Trophoblast cell (in vitro differentiated cells and primary cell): ENCODE measurements around the gene GDPD5.
A peak's percentile ranks its signal among the peaks of the same experiment; 100 is the strongest.

Experiments
- DNase-seq, 2 donors: peaks; one replicate each; pipeline ENCODE4 v3.0.0-alpha.2; 2016
- H2AFZ ChIP-seq: 2 replicates; pipeline ENCODE4 v1.6.1; 2013; ENCODE audit warnings: low read length, moderate library complexity, mild to moderate bottlenecking; ENCODE audit not compliant: insufficient read depth, poor library complexity
- H2AK5ac ChIP-seq: 2 replicates; pipeline ENCODE4 v1.6.1; 2013; ENCODE audit warnings: mild to moderate bottlenecking, low read length
- H2BK120ac ChIP-seq: 2 replicates; pipeline ENCODE4 v1.6.1; 2013; ENCODE audit warnings: low read length, mild to moderate bottlenecking, moderate library complexity; ENCODE audit not compliant: insufficient read depth, poor library complexity
- H2BK12ac ChIP-seq: 2 replicates; pipeline ENCODE4 v1.6.1; 2013; ENCODE audit warnings: mild to moderate bottlenecking, low read length, moderate library complexity
- H2BK5ac ChIP-seq: 2 replicates; pipeline ENCODE4 v1.6.1; 2013; ENCODE audit warnings: low read length, low read depth, moderate library complexity, mild to moderate bottlenecking; ENCODE audit not compliant: poor library complexity
- H3K14ac ChIP-seq: 2 replicates; pipeline ENCODE4 v1.6.1; 2013; ENCODE audit warnings: mild to moderate bottlenecking, low read length
- H3K18ac ChIP-seq: 2 replicates; pipeline ENCODE4 v1.6.1; 2013; ENCODE audit warnings: mild to moderate bottlenecking, low read length
- H3K23ac ChIP-seq: 2 replicates; pipeline ENCODE4 v1.6.1; 2013; ENCODE audit warnings: low read length
- H3K27ac ChIP-seq: 2 replicates; pipeline ENCODE4 v1.5.1; 2013; ENCODE audit warnings: low read depth, mild to moderate bottlenecking, inconsistent platforms, low read length, moderate library complexity
- H3K27me3 ChIP-seq: 2 replicates; pipeline ENCODE4 v1.6.1; 2013; ENCODE audit warnings: inconsistent platforms, mild to moderate bottlenecking, low read length, moderate library complexity; ENCODE audit not compliant: insufficient read depth
- H3K36me3 ChIP-seq, 2 experiments: 1 replicate in 1 of 2; 2 replicates in 1 of 2; pipeline ENCODE4 v1.6.1; 2013; ENCODE audit warnings: low read length in 2 of 2, mild to moderate bottlenecking in 2 of 2, moderate library complexity in 1 of 2; ENCODE audit not compliant: insufficient read depth in 2 of 2, control insufficient read depth in 1 of 2
- H3K4ac ChIP-seq: 2 replicates; pipeline ENCODE4 v1.6.1; 2013; ENCODE audit warnings: low read depth, mild to moderate bottlenecking, low read length, moderate library complexity
- H3K4me1 ChIP-seq, 2 experiments: 1 replicate in 1 of 2; 2 replicates in 1 of 2; pipeline ENCODE4 v1.6.1; 2013; ENCODE audit warnings: low read length in 2 of 2, mild to moderate bottlenecking in 2 of 2, moderate library complexity in 1 of 2; ENCODE audit not compliant: insufficient read depth in 2 of 2, control insufficient read depth in 1 of 2
- H3K4me2 ChIP-seq: 2 replicates; pipeline ENCODE4 v1.6.1; 2013; ENCODE audit warnings: inconsistent platforms, mild to moderate bottlenecking, low read length, moderate library complexity
- H3K4me3 ChIP-seq: 2 replicates; pipeline ENCODE4 v1.5.1; 2013; ENCODE audit warnings: mild to moderate bottlenecking, low read depth, low read length, inconsistent platforms
- H3K79me1 ChIP-seq: one replicate; pipeline ENCODE4 v1.6.1; 2013; ENCODE audit warnings: low read length
- H3K79me2 ChIP-seq: 2 replicates; pipeline ENCODE4 v1.6.1; 2013; ENCODE audit warnings: low read length, mild to moderate bottlenecking; ENCODE audit not compliant: control insufficient read depth, insufficient read depth, poor library complexity
- H3K9ac ChIP-seq: 2 replicates; pipeline ENCODE4 v1.6.1; 2013; ENCODE audit warnings: mild to moderate bottlenecking, low read length
- H3K9me3 ChIP-seq: 2 replicates; pipeline ENCODE4 v1.6.1; 2013; ENCODE audit warnings: low read depth, mild to moderate bottlenecking, control low read depth, inconsistent platforms, low read length; ENCODE audit not compliant: insufficient read depth
- H4K12ac ChIP-seq: 2 replicates; pipeline ENCODE4 v1.6.1; 2013; ENCODE audit warnings: low read depth, mild to moderate bottlenecking, low read length, moderate library complexity
- H4K8ac ChIP-seq: 2 replicates; pipeline ENCODE4 v1.6.1; 2013; ENCODE audit warnings: low read depth, mild to moderate bottlenecking, low read length, moderate library complexity
- H4K91ac ChIP-seq: one replicate; pipeline ENCODE4 v1.6.1; 2013; ENCODE audit warnings: low read depth, mild to moderate bottlenecking, low read length, moderate library complexity
- WGBS: extraction: QIAGEN DNeasy Blood & Tissue Kit; methylation state at CpG from one replicate; pipeline ENCODE4 v1.1.7; 2013; ENCODE audit warnings: missing lambda C conversion rate; ENCODE audit not compliant: insufficient read length, insufficient coverage; ENCODE audit errors: extremely low coverage; 5-methylcytosine and 5-hydroxymethylcytosine counted together

Gene GDPD5

GRCh38 chr11:75549370-75549958, 23.7 kb upstream of the GDPD5 start:
- Histone ChIP-seq H3K4me1 (peaks cover 0 to 6% of the 10 kb centered on the region in 2 experiments), H4K8ac (no peak overlapping the region), H3K27me3 (no peaks in the 10 kb centered on the region), H2AFZ (no peak overlapping the region), H2BK120ac (no peak overlapping the region), H4K12ac (no peak overlapping the region), H3K4me3 (no peak overlapping the region), H3K14ac (no peak overlapping the region), H3K4me2 (no peak overlapping the region), H2AK5ac (no peak overlapping the region), H2BK12ac (no peak overlapping the region), H3K23ac (no peak overlapping the region), H3K9ac (no peak overlapping the region), H3K18ac (no peak overlapping the region), H3K79me2 (no peaks in the 10 kb centered on the region), H4K91ac (no peak overlapping the region), H3K4ac (no peak overlapping the region), H3K27ac (no peak overlapping the region), H2BK5ac (no peak overlapping the region), H3K9me3 (peaks cover 2% of the 10 kb centered on the region), H3K36me3 (no peaks in the 10 kb centered on the region), H3K79me1 (peaks cover 5% of the 10 kb centered on the region)
- WGBS, result no CpG with 5 or more reads among the region's 5 CpGs
- DNase-seq, result no peak

- no peak overlapping the region for H3K4ac ChIP-seq
- H3K23ac ChIP-seq, result no peak overlapping the region
- WGBS, result no CpG with 5 or more reads among the region's 8 CpGs
- DNase-seq, result no peak
- no peaks in the 10 kb centered on the region for H3K36me3 ChIP-seq
- H3K79me1 ChIP-seq, result peaks cover 5% of the 10 kb centered on the region
- peaks cover 2% of the 10 kb centered on the region for H3K9me3 ChIP-seq
- H3K14ac ChIP-seq, result no peak overlapping the region
- H4K91ac ChIP-seq, result no peak overlapping the region
- H3K18ac ChIP-seq, result no peak overlapping the region
- H2AFZ ChIP-seq, result no peak overlapping the region
- H3K4me3 ChIP-seq, result no peak overlapping the region
- H4K8ac ChIP-seq, result peak overlapping the region; percentile 75
- no peak overlapping the region for H4K12ac ChIP-seq
- no peak overlapping the region for H3K9ac ChIP-seq
- peak overlapping the region; percentile 17 for H2AK5ac ChIP-seq
- H3K4me2 ChIP-seq, result no peak overlapping the region
- no peaks in the 10 kb centered on the region for H3K27me3 ChIP-seq
- no peak overlapping the region for H2BK5ac ChIP-seq
- H3K79me2 ChIP-seq, result no peaks in the 10 kb centered on the region
- H2BK12ac ChIP-seq, result no peak overlapping the region
- H2BK120ac ChIP-seq, result no peak overlapping the region
- H3K27ac ChIP-seq, result no peak overlapping the region
- peaks cover 0 to 6% of the 10 kb centered on the region in 2 experiments for H3K4me1 ChIP-seq
Observed at GRCh38 chr11:75548595-75549272, 23.0 kb upstream of the GDPD5 start.

GRCh38 chr11:75547617-75548058, 21.9 kb upstream of the GDPD5 start:
- Histone ChIP-seq H3K4me3 (no peak overlapping the region), H3K4me2 (no peak overlapping the region), H2BK120ac (peak overlapping the region; percentile 70), H3K18ac (peak overlapping the region; percentile 37), H4K12ac (peak overlapping the region; percentile 54), H4K91ac (no peak overlapping the region), H3K4me1 (peaks cover 0 to 6% of the 10 kb centered on the region in 2 experiments), H3K27me3 (no peaks in the 10 kb centered on the region), H3K27ac (no peak overlapping the region), H3K9ac (no peak overlapping the region), H3K79me1 (peaks cover 5% of the 10 kb centered on the region), H3K36me3 (no peaks in the 10 kb centered on the region), H3K14ac (no peak overlapping the region), H2AK5ac (peak overlapping the region; percentile 12), H3K79me2 (no peaks in the 10 kb centered on the region), H2AFZ (peak overlapping the region; percentile 61), H2BK12ac (no peak overlapping the region), H3K9me3 (no peaks in the 10 kb centered on the region), H3K23ac (no peak overlapping the region), H2BK5ac (no peak overlapping the region), H3K4ac (peak overlapping the region; percentile 32), H4K8ac (peak overlapping the region; percentile 75)
- no CpG with 5 or more reads among the region's 7 CpGs for WGBS
- DNase-seq, result peak; percentile 67 to 82

- H2BK120ac ChIP-seq, result no peak overlapping the region
- no peak overlapping the region for H3K4me2 ChIP-seq
- no peaks in the 10 kb centered on the region for H3K79me2 ChIP-seq
- no peak overlapping the region for H3K4ac ChIP-seq
- peaks cover 0 to 6% of the 10 kb centered on the region in 2 experiments for H3K4me1 ChIP-seq
- no peak overlapping the region for H4K12ac ChIP-seq
- H3K23ac ChIP-seq, result no peak overlapping the region
- H2AK5ac ChIP-seq, result no peak overlapping the region
- no peaks in the 10 kb centered on the region for H3K27me3 ChIP-seq
- H4K8ac ChIP-seq, result no peak overlapping the region
- no peak overlapping the region for H2BK12ac ChIP-seq
- peaks cover 5% of the 10 kb centered on the region for H3K79me1 ChIP-seq
- no peaks in the 10 kb centered on the region for H3K36me3 ChIP-seq
- H3K27ac ChIP-seq, result no peak overlapping the region
- H3K9me3 ChIP-seq, result no peaks in the 10 kb centered on the region
- no peak overlapping the region for H2BK5ac ChIP-seq
- no peak overlapping the region for H3K9ac ChIP-seq
- no peak overlapping the region for H4K91ac ChIP-seq
- no CpG with 5 or more reads among the region's 1 CpG for WGBS
- DNase-seq, result no peak
- no peak overlapping the region for H2AFZ ChIP-seq
- no peak overlapping the region for H3K18ac ChIP-seq
- H3K4me3 ChIP-seq, result no peak overlapping the region
- H3K14ac ChIP-seq, result no peak overlapping the region
Observed at GRCh38 chr11:75547177-75547576, 21.4 kb upstream of the GDPD5 start.
